BLaER1 treated with 17β-estradiol and CSF1 and Interleukin-3, amounts not matched to agents 10 nM and 100 nM (cell line): ENCODE data around the gene EXOC3L4.

Experiments used
- H3K27ac ChIP-seq, 11 experiments: shearing (Covaris generic); formaldehyde crosslinking; 2 replicates each; pipeline ENCODE4 v1.8.1; 2022
- H3K27me3 ChIP-seq, 11 experiments: shearing (Covaris generic); formaldehyde crosslinking; 2 replicates each; pipeline ENCODE4 v1.8.1; 2022
- H3K36me3 ChIP-seq, 11 experiments: shearing (Covaris generic); formaldehyde crosslinking; 2 replicates each; pipeline ENCODE4 v1.8.1; 2022
- H3K4me1 ChIP-seq, 10 experiments: shearing (Covaris generic); formaldehyde crosslinking; 2 replicates each; pipeline ENCODE4 v1.8.1; 2022
- H3K4me2 ChIP-seq, 11 experiments: shearing (Covaris generic); formaldehyde crosslinking; 2 replicates each; pipeline ENCODE4 v1.8.1; 2022
- H3K4me3 ChIP-seq, 10 experiments: shearing (Covaris generic); formaldehyde crosslinking; 2 replicates each; pipeline ENCODE4 v1.8.1; 2022
- H3K9ac ChIP-seq, 11 experiments: shearing (Covaris generic); formaldehyde crosslinking; 2 replicates each; pipeline ENCODE4 v1.8.1; 2022
- H3K9me3 ChIP-seq, 11 experiments: shearing (Covaris generic); formaldehyde crosslinking; replicated peaks in 1 of 11; 2 replicates each; pipeline ENCODE4 v1.8.1; 2022
- H4K20me1 ChIP-seq, 11 experiments: shearing (Covaris generic); formaldehyde crosslinking; 2 replicates each; pipeline ENCODE4 v1.8.1; 2022
- Cebpa-rat ChIP-seq, 11 experiments: shearing (Covaris generic); IDR thresholded peaks; 2 replicates each; pipeline ENCODE4 v1.8.1; 2022

Gene EXOC3L4

DNA sequence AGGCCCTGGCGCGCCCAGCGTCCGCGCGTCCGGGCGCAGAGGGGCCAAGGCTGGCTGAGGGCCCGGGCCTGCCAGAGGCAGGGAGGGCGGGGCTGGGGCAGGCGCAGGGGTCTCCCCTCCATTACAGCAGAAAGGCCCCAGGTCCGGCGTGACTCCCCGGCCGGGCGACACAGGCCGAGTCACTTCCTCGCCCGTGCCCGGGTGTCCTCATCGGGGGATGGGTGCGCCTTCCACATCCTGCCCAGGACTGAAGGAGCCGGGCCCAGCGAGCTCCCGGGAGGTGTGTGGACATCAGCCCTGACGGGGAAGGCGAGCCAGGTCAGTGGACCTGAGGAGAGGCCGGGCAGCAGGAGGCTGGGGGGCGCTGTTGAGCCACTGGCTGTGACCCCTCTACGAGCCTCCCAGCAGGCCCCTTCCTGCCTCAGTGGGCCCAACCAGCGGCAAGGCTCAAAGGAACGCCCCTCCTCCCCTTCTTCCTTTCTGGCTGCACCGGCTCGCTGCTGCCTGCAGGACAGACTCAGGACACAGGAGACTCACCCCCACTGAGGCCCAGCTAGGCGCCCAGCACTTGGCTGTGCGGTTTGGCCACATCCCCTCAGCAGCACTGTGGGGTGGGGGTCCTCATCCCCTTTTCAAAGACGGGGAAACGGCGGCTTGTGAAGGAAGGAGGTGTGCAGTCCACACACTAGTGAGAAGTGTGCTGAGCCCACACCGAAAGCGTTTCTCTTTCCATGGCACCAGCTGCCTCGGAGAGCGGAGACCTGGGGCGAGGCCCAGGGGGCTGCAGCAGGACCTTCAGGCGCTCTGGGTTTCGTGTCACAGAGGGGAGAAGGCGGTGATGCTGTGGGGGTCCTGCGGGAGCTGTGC is 29.3 kb downstream of the EXOC3L4 start:
- peaks cover 65 to 90% (median 84%) of the 10 kb centered on the region in 10 experiments for H3K4me1 ChIP-seq
- H4K20me1 ChIP-seq: peaks cover 27 to 52% (median 49%) of the 10 kb centered on the region in 11 experiments
- H3K4me2 ChIP-seq: peak overlapping the region; percentile 89 to 100 (median 98)
- TF ChIP-seq Cebpa-rat (IDR thresholded peaks at IDR 0.05): no peak
- peak overlapping the region; percentile 71 to 89 (median 79) for H3K4me3 ChIP-seq
- no peaks in the 10 kb centered on the region for H3K9me3 ChIP-seq
- H3K9ac ChIP-seq: peak overlapping the region; percentile 92 to 96 (median 95)
- H3K36me3 ChIP-seq: peaks cover 14 to 42% (median 33%) of the 10 kb centered on the region in 11 experiments; a peak in 21 of 22 replicates
- H3K27ac ChIP-seq: peak overlapping the region; percentile 88 to 98 (median 95)
- H3K27me3 ChIP-seq: no peaks in the 10 kb centered on the region

DNA sequence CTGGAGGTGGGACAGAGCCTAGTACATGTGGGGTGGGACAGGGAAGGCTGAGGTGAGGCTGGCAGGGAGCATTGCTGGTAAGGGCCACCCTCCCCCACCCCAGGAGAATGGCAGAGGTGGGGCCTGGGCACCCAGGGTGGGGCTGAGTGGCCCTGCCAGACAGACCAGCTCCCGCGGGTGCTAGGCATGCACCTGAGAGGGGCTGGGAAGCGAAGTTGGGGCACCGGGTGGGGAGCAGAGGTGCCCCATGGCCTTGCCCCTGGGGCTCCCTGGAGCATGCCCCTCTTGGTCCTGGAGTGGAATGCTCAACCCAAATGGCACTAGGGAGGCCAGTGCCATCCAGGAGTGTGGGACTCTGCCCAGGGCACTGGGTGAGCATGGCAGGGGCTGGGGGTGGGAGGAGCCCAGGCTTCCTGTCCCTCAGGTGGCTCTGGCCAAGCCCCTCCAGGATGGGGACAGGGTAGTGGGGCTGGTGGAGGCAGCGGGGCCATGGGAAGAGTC is 30.0 kb downstream of the EXOC3L4 start:
- no peaks in the 10 kb centered on the region for H3K27me3 ChIP-seq
- H4K20me1 ChIP-seq: peaks cover 34 to 59% (median 55%) of the 10 kb centered on the region in 11 experiments
- no peaks in the 10 kb centered on the region for H3K9me3 ChIP-seq
- H3K4me3 ChIP-seq: peak overlapping the region; percentile 71 to 89 (median 79)
- H3K4me1 ChIP-seq: peaks cover 58 to 87% (median 79%) of the 10 kb centered on the region in 10 experiments
- H3K27ac ChIP-seq: peak overlapping the region; percentile 88 to 98 (median 95); a peak in 21 of 22 replicates
- peaks cover 15 to 49% (median 40%) of the 10 kb centered on the region in 11 experiments; a peak in 21 of 22 replicates for H3K36me3 ChIP-seq
- peak overlapping the region; percentile 92 to 96 (median 95) for H3K9ac ChIP-seq
- no peak for TF ChIP-seq Cebpa-rat (IDR thresholded peaks at IDR 0.05)
- H3K4me2 ChIP-seq: peak overlapping the region; percentile 89 to 100 (median 98)

DNA sequence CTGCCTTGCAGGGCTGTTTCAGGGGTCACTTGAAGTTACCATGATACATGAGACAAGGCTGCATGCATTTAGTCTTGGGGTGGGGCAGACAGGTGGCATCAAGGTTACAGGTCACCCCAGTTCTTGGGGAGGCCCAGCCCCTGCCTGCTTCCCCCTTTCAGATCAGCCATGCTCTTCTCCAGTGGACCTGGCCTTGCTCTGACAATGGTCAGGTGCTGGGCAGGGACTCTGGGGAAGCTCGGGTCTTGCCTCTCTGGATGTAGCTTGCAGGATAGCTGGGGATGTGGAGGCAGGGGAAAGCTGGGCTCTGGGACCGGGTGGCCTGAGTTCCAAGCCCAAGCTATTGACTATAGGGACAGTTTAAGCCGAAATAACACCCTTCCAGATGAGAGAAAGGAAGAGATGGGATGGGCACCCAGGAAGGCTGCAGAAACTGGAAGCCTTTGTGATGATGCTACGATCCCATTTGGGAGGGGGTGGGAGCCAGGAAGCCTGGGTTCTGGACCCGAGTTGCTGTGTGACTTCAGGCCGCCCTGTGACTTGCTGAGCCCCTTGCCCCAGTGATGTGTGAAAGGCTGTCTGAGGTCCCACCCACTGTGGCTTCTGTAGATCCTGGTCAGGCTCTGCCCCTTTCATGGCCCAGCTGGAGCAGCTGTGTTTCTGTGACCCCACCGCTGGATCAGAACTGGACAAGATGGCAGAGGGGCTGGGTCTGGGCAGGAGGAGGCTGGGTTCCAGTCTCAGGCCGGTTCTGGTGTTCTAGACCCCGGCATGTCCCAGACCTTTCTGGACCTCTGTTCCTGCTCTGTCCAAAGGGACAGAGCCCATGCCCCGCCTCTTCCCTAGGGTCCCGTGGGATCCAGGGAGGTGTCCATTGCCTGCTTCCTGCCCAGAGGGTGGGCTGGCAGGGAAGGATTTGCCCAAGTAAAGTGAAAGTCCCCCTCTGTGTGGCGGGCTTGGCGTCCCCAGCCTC is 30.9 kb downstream of the EXOC3L4 start:
- peak overlapping the region; percentile 92 to 96 (median 95); a peak in 21 of 22 replicates for H3K9ac ChIP-seq
- peak overlapping the region in 9 of 10 experiments; percentile 71 to 89 (median 81); a peak in 19 of 20 replicates for H3K4me3 ChIP-seq
- no peaks in the 10 kb centered on the region for H3K27me3 ChIP-seq
- no peak for TF ChIP-seq Cebpa-rat (IDR thresholded peaks at IDR 0.05)
- H3K9me3 ChIP-seq: no peaks in the 10 kb centered on the region
- H3K4me2 ChIP-seq: peak overlapping the region; percentile 89 to 100 (median 98)
- peaks cover 50 to 78% (median 71%) of the 10 kb centered on the region in 10 experiments for H3K4me1 ChIP-seq
- peaks cover 40 to 67% (median 64%) of the 10 kb centered on the region in 11 experiments for H4K20me1 ChIP-seq
- H3K36me3 ChIP-seq: peaks cover 23 to 57% (median 48%) of the 10 kb centered on the region in 11 experiments
- H3K27ac ChIP-seq: peak overlapping the region in 9 of 11 experiments; percentile 1 to 98 (median 95); a peak in 13 of 22 replicates

DNA sequence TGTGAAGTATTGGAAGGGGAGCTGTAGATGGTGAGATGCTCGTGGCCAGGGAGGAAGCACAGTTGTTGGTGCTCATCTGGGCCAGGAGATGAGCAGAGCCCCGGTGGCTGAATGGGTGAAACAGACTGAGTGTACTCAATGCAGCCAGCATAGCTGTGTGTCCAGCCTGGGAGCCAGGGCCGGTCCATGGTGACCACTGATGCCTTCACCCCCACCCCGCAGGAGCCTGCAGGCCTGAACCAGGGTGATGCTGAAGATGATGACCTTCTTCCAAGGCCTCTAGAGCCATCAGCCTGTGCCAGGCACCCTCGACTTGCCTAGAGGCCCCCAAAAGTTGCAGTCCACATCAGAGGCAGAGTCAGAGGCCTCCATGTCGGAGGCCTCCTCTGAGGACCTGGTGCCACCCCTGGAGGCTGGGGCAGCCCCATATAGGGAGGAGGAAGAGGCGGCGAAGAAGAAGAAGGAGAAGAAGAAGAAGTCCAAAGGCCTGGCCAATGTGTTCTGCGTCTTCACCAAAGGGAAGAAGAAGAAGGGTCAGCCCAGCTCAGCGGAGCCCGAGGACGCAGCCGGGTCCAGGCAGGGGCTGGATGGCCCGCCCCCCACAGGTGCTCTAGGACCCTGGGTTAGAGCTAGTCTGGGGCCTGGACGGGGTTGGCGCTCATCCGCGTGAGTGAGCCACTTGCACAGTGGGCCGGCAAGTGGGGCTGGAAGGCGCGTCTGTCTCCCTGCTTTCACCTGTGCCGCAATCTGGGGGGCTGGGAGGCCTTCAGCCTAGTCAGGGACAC is 31.8 kb downstream of the EXOC3L4 start:
- H4K20me1 ChIP-seq: peaks cover 40 to 76% (median 73%) of the 10 kb centered on the region in 11 experiments
- no peaks in the 10 kb centered on the region for H3K9me3 ChIP-seq
- peaks cover 32 to 66% (median 57%) of the 10 kb centered on the region in 11 experiments for H3K36me3 ChIP-seq
- peak overlapping the region in 10 of 11 experiments; percentile 89 to 100 (median 98); a peak in 18 of 22 replicates for H3K4me2 ChIP-seq
- no peaks in the 10 kb centered on the region for H3K27me3 ChIP-seq
- peak overlapping the region in 3 of 11 experiments; percentile 3 to 98 (median 96); a peak in 2 of 22 replicates for H3K27ac ChIP-seq
- peak overlapping the region in 3 of 10 experiments; percentile 8 to 87 (median 86); a peak in 4 of 20 replicates for H3K4me3 ChIP-seq
- peak overlapping the region in 9 of 11 experiments; percentile 92 to 96 (median 96); a peak in 6 of 22 replicates for H3K9ac ChIP-seq
- H3K4me1 ChIP-seq: peaks cover 41 to 69% (median 62%) of the 10 kb centered on the region in 10 experiments
- TF ChIP-seq Cebpa-rat (IDR thresholded peaks at IDR 0.05): no peak

DNA sequence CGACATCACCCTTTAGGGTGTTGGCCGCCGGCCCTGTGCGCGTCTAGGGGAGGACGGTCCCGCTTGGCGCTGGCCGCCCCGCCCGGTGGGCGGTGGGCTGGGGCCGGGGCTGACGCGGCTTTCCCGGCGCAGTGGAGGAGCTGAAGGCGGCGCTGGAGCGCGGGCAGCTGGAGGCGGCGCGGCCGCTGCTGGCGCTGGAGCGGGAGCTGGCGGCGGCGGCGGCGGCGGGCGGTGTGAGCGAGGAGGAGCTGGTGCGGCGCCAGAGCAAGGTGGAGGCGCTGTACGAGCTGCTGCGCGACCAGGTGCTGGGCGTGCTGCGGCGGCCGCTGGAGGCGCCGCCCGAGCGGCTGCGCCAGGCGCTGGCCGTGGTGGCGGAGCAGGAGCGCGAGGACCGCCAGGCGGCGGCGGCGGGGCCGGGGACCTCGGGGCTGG is 32.4 kb downstream of the EXOC3L4 start:
- Histone ChIP-seq H3K4me3 (no peak overlapping the region), H3K27ac (no peak overlapping the region), H3K27me3 (no peaks in the 10 kb centered on the region), H3K9ac (peak overlapping the region in 2 of 11 experiments; percentile 96; a peak in 2 of 22 replicates), H3K36me3 (peaks cover 38 to 72% (median 63%) of the 10 kb centered on the region in 11 experiments), H3K4me1 (peaks cover 35 to 63% (median 56%) of the 10 kb centered on the region in 10 experiments), H3K9me3 (no peaks in the 10 kb centered on the region), H4K20me1 (peaks cover 40 to 82% (median 78%) of the 10 kb centered on the region in 11 experiments), H3K4me2 (peak overlapping the region in 5 of 11 experiments; percentile 91 to 100 (median 96); a peak in 8 of 22 replicates)
- no peak for TF ChIP-seq Cebpa-rat (IDR thresholded peaks at IDR 0.05)

DNA sequence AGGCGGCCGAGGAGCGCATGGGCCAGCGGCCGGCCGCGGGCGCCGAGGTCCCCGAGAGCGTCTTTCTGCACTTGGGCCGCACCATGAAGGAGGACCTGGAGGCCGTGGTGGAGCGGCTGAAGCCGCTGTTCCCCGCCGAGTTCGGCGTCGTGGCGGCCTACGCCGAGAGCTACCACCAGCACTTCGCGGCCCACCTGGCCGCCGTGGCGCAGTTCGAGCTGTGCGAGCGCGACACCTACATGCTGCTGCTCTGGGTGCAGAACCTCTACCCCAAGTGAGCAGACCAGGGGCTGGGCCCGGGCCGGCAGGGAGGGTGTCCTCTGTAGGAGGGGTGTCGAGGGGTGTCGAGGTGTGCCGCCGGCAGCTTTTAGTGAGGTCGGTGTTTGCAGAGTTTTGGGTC is 32.8 kb downstream of the EXOC3L4 start:
- H3K4me3 ChIP-seq: no peak overlapping the region
- H3K27me3 ChIP-seq: no peaks in the 10 kb centered on the region
- peak overlapping the region in 5 of 11 experiments; percentile 51 to 96 (median 64); a peak in 10 of 22 replicates for H3K4me2 ChIP-seq
- H3K27ac ChIP-seq: no peak overlapping the region
- peak overlapping the region in 4 of 11 experiments; percentile 35 to 67 (median 58); a peak in 6 of 22 replicates for H3K9ac ChIP-seq
- peaks cover 30 to 59% (median 52%) of the 10 kb centered on the region in 10 experiments for H3K4me1 ChIP-seq
- no peak for TF ChIP-seq Cebpa-rat (IDR thresholded peaks at IDR 0.05)
- H3K9me3 ChIP-seq: no peaks in the 10 kb centered on the region
- peaks cover 43 to 77% (median 68%) of the 10 kb centered on the region in 11 experiments for H3K36me3 ChIP-seq
- peaks cover 40 to 87% (median 81%) of the 10 kb centered on the region in 11 experiments for H4K20me1 ChIP-seq

DNA sequence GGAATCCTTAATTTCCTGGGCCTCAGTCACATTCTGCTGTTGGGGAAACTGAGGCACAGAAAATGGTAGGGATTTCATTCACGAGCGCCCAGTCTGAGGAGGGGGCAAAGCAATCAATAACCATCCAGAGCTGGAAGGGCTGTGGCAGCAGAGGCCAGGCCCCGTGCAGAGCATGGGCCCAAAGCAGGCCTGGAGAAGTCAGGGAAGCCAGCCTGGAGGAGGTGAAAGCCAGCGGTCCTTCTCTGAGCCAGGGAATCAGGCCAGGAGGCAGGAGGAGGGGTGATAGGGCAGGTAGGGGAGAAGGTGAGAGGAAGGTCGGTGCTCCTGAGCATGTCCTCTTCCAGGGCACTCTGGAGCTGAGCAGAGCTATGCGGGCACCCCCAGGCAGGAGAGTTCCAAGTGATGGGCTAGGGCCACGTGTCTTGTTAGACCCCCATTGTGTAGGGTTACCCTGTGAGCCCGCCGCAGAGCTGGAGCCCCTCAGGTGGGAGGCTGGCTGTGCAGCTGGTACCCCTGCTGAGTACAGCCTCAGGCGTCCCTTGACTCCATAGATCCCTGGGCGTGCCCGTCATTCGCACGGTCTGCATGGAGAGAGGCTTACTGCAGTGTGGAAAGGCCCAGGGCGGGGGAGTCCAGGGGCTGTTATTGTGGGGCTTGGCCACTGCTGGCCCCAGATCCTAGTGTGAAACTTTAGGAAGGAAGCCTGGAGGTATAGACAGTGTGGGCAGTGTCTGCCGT is 33.5 kb downstream of the EXOC3L4 start:
- Histone ChIP-seq H3K9ac (peak overlapping the region in 9 of 11 experiments; percentile 5 to 67 (median 42); a peak in 11 of 22 replicates), H3K27me3 (no peaks in the 10 kb centered on the region), H3K4me3 (0 out of 20 replicates have a peak overlapping the region, but pooled peaks of 1 of the 10 experiments have one; percentile 8), H3K4me1 (peaks cover 23 to 52% (median 45%) of the 10 kb centered on the region in 10 experiments), H3K4me2 (peak overlapping the region in 8 of 11 experiments; percentile 4 to 96 (median 52); a peak in 12 of 22 replicates), H4K20me1 (peaks cover 40 to 94% (median 84%) of the 10 kb centered on the region in 11 experiments), H3K36me3 (peaks cover 49 to 83% (median 75%) of the 10 kb centered on the region in 11 experiments), H3K9me3 (no peaks in the 10 kb centered on the region), H3K27ac (peak overlapping the region in 3 of 11 experiments; percentile 13 to 42 (median 14); a peak in 7 of 22 replicates)
- no peak for TF ChIP-seq Cebpa-rat (IDR thresholded peaks at IDR 0.05)
